NCI-H187 (cell line): ENCODE results near the gene BEX4.

Experiments
- DNase-seq, 2 experiments: peaks; one replicate each; lab custom pipeline; 2025; lab: John Stamatoyannopoulos, UW

Gene BEX4

DNA sequence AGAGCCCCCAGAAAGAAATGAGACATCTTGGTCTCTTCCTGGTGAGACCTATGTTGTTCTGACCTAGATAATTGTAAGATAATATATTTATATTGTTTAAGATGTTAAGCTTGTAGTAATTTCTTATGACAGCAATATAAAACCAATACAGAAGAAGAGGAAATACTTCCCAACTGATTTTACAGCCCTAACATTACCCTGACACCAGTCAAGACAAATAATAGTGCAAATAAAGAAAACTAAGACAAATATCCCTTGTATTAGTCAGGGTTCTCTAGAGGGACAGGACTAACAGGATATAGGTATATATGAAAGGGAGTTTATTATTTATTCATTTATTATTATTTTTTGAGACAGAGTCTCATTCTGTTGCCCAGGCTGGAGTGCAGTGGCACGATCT is 21.4 kb downstream of the BEX4 start:
- no peak for DNase-seq

DNA sequence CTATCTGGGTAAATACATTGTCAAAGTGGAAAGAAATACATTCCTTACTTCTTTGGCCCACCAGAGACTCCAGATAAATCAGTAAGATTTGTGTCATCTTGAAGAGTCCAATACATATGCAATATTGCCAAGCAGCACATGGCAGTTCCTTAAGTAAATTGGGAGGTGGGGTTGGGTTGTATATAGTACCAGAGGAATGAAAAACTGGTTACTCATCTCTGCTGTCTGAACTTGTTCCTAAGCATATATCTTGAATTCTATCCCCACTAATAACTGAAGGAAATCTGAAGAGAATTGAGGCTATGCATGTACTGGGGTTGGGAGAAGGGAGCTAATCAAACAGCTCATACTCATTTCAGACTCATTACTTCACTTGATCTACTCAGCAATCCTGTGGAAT is 25.2 kb downstream of the BEX4 start:
- DNase-seq, result no peak

DNA sequence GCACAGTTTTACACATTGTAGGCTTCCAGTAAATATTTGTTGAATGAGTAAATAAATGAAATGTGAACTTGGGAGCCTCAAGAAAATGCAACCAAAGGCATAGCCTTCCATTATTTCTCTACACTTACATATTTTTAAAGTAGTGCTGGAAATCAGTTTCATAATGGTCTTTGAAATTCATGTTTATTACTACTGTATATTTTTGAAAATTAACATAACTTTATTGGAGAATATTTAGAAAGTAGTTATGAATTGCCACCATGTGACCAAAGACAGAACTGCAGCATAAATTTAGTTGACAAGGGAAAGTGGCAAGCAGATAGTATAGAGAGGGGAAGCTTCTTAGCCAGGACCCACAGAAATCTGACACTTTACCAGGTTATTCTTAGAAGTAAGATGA is 33.6 kb downstream of the BEX4 start:
- DNase-seq, result no peak

DNA sequence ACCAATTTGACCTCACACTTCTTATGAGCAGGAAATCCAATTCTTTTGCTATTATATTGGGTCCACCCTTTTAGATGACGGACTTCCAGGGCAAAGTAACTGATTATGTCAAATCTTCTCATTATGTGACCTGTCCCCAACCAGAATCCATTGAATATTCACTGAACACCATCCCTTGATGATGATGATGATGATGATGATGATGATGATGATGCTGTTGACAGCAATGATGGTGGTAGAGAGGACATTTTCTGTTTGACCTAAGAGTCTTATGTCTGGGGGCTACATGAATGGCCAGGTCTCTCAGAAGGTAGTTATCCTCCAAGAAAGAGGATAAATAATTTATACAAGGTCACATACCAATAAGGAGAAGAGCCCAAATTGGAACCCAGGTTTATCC is 34.9 kb downstream of the BEX4 start:
- no peak for DNase-seq

DNA sequence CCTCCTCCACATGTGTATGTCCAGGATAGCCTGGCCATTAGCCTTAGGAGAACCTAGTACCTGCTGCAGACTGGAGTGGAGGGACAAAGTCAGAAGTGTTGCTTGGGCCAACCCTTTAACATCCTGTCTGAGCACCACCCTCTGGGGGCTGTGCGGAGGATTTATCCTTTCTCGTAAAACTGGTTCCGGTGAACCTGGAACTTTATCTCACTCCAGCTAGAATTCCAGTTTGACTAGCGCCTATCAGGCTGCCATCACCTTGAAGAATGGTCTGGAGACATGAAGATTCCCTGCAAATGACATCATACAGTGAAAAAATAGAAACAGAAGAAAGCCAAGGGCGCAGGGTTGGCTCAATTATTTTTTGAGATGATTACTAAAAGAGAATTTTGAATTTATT is 36.1 kb downstream of the BEX4 start:
- DNase-seq, result no peak

DNA sequence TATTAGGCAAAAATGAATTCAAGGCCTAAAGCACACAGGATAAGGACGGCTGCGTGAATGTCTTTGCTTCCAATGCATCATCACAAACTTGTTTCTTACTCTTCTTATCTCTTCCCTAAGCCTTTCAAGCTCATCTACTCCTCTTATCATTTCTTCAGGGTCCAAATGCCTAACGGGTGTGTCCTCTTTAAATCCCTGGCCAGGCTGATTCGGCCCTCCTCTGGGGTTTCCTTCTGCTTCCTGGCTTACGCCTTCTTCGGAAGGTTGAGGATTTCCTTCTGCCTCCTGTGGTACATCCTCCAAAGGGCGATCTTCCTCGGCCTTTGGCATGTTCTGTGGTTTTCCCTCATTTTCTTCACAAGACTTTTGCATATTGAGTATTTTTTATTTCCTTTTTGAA is 38.7 kb downstream of the BEX4 start:
- DNase-seq, result no peak

DNA sequence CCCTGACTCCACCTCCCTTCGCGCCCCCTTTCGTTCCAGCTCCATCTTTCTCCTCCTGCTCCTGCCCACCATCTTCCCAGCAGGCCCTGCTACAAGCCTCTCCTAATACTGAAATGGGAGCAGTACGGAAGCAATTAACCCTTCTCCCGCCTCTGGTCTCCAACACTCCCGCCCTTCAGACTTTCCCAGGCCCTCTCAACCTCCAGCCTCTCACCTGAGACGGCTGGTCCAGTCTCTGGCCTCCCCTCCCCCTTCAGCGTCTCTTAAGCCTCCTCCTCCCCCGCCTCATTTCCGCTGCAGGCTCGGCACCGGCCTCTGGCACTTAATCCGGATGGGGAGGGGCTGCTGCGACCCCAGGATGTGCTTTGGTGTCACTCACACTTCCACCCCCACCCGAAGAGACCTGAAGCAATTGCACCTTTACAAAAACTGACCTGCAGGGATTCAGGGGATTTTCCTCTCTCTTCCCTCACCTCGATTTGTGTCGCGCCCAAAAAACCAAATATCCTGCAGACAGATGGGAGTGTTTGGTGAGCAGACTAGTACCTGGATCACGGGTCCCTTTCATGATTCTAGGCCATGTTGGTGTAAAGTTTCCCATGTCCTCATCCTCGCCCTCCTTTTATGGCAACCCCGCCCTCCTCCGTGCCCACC is 39.4 kb downstream of the BEX4 start:
- DNase-seq, result no peak

DNA sequence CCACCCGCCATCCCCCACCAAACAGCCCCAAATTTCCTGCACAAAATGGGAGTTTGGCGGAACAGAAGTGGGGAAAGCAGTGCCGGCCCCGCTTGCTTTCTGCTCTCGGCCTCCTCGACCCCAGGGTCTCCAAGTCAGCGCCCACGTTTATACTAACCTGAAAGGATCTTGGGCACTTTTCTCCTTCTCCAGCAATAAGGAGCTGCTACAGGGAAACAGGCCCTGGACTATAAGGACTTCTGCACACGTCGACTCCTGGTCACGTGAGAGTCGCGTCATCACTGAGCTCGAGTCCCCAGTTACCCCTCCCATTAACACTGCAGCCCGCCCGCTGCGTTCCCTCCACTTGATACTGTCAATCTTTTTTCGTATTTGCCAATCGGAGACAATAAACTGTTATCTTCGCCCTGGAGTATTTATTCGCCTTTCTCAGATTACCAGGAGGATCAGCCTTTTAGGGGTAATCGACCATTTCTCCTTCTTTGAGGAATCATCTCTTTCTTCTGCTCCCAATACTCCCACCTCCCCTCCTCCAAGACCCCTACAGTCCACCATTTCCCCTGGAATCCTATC is 40.1 kb downstream of the BEX4 start, which contains the start of gene TCEAL8:
TCEAL8 (minus strand) TSS at position 235 of the 573 bp plus-strand sequence. CDS start 1,176 bp downstream, outside the sequence.
- peak; percentile 7 to 49 for DNase-seq

DNA sequence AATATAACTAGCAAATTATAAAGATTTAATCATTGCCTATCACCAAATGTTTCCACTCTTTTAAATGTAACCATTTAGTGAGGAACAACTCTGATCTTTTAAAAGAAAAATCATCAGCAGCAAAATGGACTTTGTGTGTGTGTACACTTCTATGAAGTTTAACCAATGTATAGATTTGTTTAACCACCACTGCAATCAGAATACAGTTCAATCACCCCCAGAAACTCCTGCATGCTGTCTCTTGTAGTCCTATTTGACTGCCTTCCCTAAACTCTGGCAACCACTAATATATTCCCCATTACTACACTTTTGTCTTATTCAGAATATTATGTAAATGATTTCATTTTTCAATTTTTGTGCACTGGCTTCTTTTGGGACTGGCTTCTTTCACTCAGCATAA is 41.7 kb downstream of the BEX4 start:
- DNase-seq, result no peak

DNA sequence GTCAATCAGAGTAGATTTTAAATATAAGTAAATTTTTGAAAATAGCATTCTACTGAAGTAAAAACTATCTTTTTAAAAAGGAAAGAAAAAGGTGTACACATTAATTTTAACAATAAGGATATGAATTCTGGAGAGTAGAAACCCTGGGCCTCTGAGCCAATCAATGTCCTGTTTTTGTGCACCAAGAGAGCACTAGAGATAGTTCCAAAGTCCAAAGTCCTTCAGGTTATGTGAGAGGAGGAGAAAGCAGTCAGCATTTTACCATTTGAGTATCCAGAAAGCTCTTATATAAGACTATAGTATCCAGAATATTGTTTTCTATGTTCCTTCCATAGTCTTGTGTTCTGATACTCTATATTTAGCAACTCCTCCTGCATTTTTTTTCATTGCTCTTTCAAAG is 43.4 kb downstream of the BEX4 start:
- DNase-seq, result no peak
